CD4-positive, CD25-positive, alpha-beta regulatory T cell (primary cell): Measurements from ENCODE around the gene CFAP99. TPM values are rescaled to one million over a fixed set of nuclear protein-coding genes. Genes with fewer than 3 reads are reported as not detected.

ENCODE experiments used
- ATAC-seq, 2 donors: fragments of 150-1000 bp; cut with Tn5 transposase; one replicate each; pipeline ENCODE4 v1.10.0; 2021; ENCODE audit warnings: low read depth in 2 of 2, moderate number of reproducible peaks in 2 of 2, moderate library complexity in 1 of 2
- DNase-seq, 3 donors: peaks; one replicate each; pipeline versions ENCODE4 v3.0.0 to v3.0.0-alpha.2; 2012 to 2022; ENCODE audit warnings: mixed read lengths in 1 of 3
- H3K27ac ChIP-seq: one replicate; pipeline ENCODE4 v1.7.0; 2013; ENCODE audit warnings: mild to moderate bottlenecking, low read length; ENCODE audit not compliant: insufficient read depth, poor library complexity, severe bottlenecking
- H3K27me3 ChIP-seq: one replicate; pipeline ENCODE4 v1.7.0; 2013; ENCODE audit warnings: low read length; ENCODE audit not compliant: control insufficient read depth, insufficient read depth
- H3K36me3 ChIP-seq: one replicate; pipeline ENCODE4 v1.7.0; 2013; ENCODE audit warnings: mild to moderate bottlenecking, low read length, moderate library complexity; ENCODE audit not compliant: control insufficient read depth, insufficient read depth
- H3K4me1 ChIP-seq: 2 replicates; pipeline ENCODE4 v1.7.0; 2013; ENCODE audit warnings: mild to moderate bottlenecking, low read length; ENCODE audit not compliant: insufficient read depth, control insufficient read depth, poor library complexity, severe bottlenecking
- H3K4me3 ChIP-seq: one replicate; pipeline ENCODE4 v1.7.0; 2013; ENCODE audit warnings: low read depth, mild to moderate bottlenecking, low read length, moderate library complexity
- H3K9me3 ChIP-seq, 2 experiments: 1 replicate in 1 of 2; 2 replicates in 1 of 2; pipeline ENCODE4 v1.7.0; 2013; ENCODE audit warnings: low read length in 2 of 2, mild to moderate bottlenecking in 1 of 2, moderate library complexity in 1 of 2; ENCODE audit not compliant: control insufficient read depth in 2 of 2
- H3K27ac Mint-ChIP-seq, 3 donors: one replicate each; pipeline ENCODE4 v1.8.0; 2020 to 2022; ENCODE audit warnings: mild to moderate bottlenecking in 3 of 3, mixed read lengths in 3 of 3, moderate library complexity in 2 of 3
- H3K27me3 Mint-ChIP-seq: one replicate; pipeline ENCODE4 v1.8.0; 2022; ENCODE audit warnings: mild to moderate bottlenecking, mixed read lengths
- H3K36me3 Mint-ChIP-seq: one replicate; pipeline ENCODE4 v1.8.0; 2020; ENCODE audit warnings: mixed read lengths
- H3K4me1 Mint-ChIP-seq, 4 donors: one replicate each; pipeline ENCODE4 v1.8.0; 2020 to 2022; ENCODE audit warnings: mixed read lengths in 4 of 4, mild to moderate bottlenecking in 1 of 4
- H3K4me3 Mint-ChIP-seq, 4 donors: one replicate each; pipeline ENCODE4 v1.8.0; 2020 to 2022; ENCODE audit warnings: mild to moderate bottlenecking in 4 of 4, mixed read lengths in 4 of 4, moderate library complexity in 3 of 4
- H3K9me3 Mint-ChIP-seq, 7 donors: one replicate each; pipeline ENCODE4 v1.8.0; 2020 to 2022; ENCODE audit warnings: mixed read lengths in 7 of 7, mild to moderate bottlenecking in 3 of 7, moderate library complexity in 2 of 7
- polyA plus RNA-seq, 4 donors: library from polyadenylated mRNA; unstranded; fragments of 300-500 nt; fragmentation: Illumina TruSeq; gene quantifications; one replicate each; pipeline ENCODE4 v1.2.3, GENCODE V29; 2021
- total RNA-seq: library from RNA; stranded (reverse); gene quantifications from one replicate; pipeline ENCODE4 v1.2.3, GENCODE V29; 2022

CFAP99 gene
- total and polyA plus RNA-seq, 5 donors from 2014 or later, result 0.20 TPM; not detected in 4

DNA sequence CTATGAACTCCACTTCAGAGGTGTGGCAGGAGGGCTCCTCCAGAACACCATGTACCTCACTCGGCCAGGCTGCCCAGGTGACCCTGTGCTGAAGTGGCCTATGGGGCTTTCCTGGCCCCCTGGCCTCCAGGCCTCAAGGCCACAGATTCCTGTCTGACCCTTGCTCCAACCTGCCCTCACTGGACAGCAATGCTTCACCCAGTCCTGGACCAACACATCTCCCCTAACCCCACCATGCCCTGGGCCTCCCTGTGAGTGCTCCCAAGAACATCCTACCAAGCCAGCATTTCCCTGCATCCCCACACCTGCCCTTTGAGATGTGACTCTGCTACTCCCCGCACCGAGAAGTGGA is 10.8 kb upstream of the CFAP99 start:
- Histone ChIP-seq H3K4me3 (no peak overlapping the region), H3K27ac (no peak overlapping the region), H3K4me1 (peaks cover 51% of the 10 kb centered on the region), H3K36me3 (peaks cover 2% of the 10 kb centered on the region), H3K27me3 (no peaks in the 10 kb centered on the region), H3K9me3 (no peaks in the 10 kb centered on the region)
- no peak overlapping the region for H3K4me3 Mint-ChIP-seq
- DNase-seq (no peak), ATAC-seq (no peak)
- H3K9me3 Mint-ChIP-seq, result no peaks in the 10 kb centered on the region
- no peaks in the 10 kb centered on the region for H3K36me3 Mint-ChIP-seq
- no peaks in the 10 kb centered on the region for H3K27me3 Mint-ChIP-seq
- H3K27ac Mint-ChIP-seq, result peak overlapping the region in 2 of 3 donors; percentile 80 to 84
- H3K4me1 Mint-ChIP-seq, result peaks cover 17 to 64% (median 35%) of the 10 kb centered on the region in 4 donors

GRCh38 chr4:2408401-2408958 is 10.3 kb upstream of the CFAP99 start:
- DNase-seq (peak in 1 of 3 donors; percentile 32), ATAC-seq (no peak)
- H3K27ac ChIP-seq, result no peak overlapping the region
- Mint-ChIP-seq H3K27me3 (peaks cover 2% of the 10 kb centered on the region), H3K4me1 (peaks cover 18 to 65% (median 39%) of the 10 kb centered on the region in 4 donors), H3K27ac (peak overlapping the region; percentile 48 to 84 (median 80)), H3K9me3 (no peaks in the 10 kb centered on the region), H3K4me3 (no peak overlapping the region), H3K36me3 (no peaks in the 10 kb centered on the region)
- no peaks in the 10 kb centered on the region for H3K9me3 ChIP-seq
- peaks cover 2% of the 10 kb centered on the region for H3K36me3 ChIP-seq
- no peak overlapping the region for H3K4me3 ChIP-seq
- no peaks in the 10 kb centered on the region for H3K27me3 ChIP-seq
- peaks cover 51% of the 10 kb centered on the region for H3K4me1 ChIP-seq

DNA sequence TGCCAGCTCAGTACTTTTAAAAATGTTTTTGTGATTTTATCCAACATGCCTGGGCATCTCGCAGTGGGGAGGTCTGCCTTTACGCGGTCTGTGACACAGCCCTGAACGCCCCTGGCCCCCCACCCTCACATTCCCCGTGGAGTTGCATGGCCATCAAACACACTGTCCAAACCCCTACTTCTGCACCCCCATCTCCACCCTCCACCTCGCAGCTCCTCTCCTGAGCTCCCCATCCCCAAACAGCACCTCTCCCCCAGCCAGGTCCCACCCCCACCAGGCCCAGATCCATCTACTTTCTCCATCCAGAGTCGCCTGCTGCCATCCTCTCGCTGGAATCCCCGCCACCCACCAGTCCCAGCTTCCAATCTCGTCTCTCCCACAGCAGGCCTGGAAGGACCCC is 9.8 kb upstream of the CFAP99 start:
- no peak overlapping the region for H3K4me3 ChIP-seq
- peaks cover 2% of the 10 kb centered on the region for H3K36me3 ChIP-seq
- ATAC-seq, result no peak
- no peaks in the 10 kb centered on the region for H3K27me3 ChIP-seq
- no peaks in the 10 kb centered on the region for H3K9me3 ChIP-seq
- no peaks in the 10 kb centered on the region for H3K9me3 Mint-ChIP-seq
- no peak for DNase-seq
- H3K4me3 Mint-ChIP-seq, result peak overlapping the region in 1 of 4 donors; percentile 61
- peaks cover 7% of the 10 kb centered on the region for H3K27me3 Mint-ChIP-seq
- peaks cover 18 to 70% (median 44%) of the 10 kb centered on the region in 4 donors for H3K4me1 Mint-ChIP-seq
- peaks cover 56% of the 10 kb centered on the region for H3K4me1 ChIP-seq
- H3K27ac ChIP-seq, result no peak overlapping the region
- peak overlapping the region in 2 of 3 donors; percentile 69 to 80 for H3K27ac Mint-ChIP-seq
- H3K36me3 Mint-ChIP-seq, result no peaks in the 10 kb centered on the region

DNA sequence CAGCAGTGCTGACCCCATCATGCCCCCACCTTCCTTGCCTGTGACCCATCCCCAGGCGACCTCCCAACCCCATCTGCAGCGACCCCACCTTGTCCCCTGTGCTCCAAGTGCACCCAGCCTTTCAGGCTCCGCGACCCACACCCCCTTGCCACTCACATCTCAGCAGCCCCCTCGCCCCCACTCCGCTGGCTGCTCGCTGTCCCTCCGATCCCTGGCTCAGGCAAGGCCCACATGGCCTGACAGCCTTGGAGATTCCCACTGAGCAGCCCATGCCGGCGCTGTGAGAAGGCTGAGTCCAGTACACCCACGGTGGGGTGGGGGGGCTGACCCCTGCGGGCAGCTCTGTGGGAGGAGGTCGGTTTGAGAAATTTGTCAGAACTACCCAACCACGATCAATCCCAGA is 9.4 kb upstream of the CFAP99 start:
- Histone ChIP-seq H3K4me1 (peaks cover 60% of the 10 kb centered on the region), H3K9me3 (no peaks in the 10 kb centered on the region), H3K4me3 (no peak overlapping the region), H3K27ac (no peak overlapping the region), H3K36me3 (peaks cover 2% of the 10 kb centered on the region), H3K27me3 (no peaks in the 10 kb centered on the region)
- H3K27ac Mint-ChIP-seq, result peak overlapping the region in 1 of 3 donors; percentile 80
- no peaks in the 10 kb centered on the region for H3K9me3 Mint-ChIP-seq
- H3K27me3 Mint-ChIP-seq, result peaks cover 7% of the 10 kb centered on the region
- no peak for ATAC-seq
- H3K4me1 Mint-ChIP-seq, result peaks cover 15 to 72% (median 47%) of the 10 kb centered on the region in 4 donors
- peak overlapping the region in 1 of 4 donors; percentile 61 for H3K4me3 Mint-ChIP-seq
- no peaks in the 10 kb centered on the region for H3K36me3 Mint-ChIP-seq
- DNase-seq, result no peak

DNA sequence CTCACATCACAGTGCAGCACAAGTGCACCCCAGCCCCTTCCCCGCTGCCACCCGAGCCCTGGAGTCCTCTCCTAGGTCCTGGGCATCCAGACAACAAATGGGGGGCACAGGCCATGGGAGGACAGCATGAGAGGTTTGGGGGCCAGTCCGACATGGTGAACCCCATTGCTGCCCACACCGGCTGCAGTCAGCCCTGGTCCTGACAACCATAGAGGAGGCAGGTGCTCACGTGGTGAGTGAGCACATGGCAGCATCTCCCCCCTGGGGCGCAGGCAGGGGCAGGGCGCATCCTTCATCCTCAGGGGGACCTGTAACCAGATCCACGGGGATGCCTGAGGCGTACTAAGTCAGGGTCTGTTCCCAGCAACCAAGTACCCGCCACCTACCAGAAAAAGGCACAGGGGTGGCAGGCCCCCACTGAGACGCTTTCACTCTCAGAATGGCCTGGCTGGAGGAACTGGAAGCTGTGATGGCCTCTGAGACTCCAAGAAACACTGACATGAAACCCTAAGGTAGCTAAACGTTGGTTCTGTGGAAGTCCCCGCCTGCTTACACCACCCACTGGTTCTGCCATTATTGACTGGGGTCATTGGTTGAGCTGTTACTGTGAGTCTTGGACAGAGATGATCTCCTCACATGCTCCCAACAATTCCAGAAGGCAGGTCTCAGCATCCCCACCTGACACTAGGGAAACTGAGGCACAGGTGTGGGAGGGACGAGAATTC is 6.8 kb upstream of the CFAP99 start:
- peaks cover 80% of the 10 kb centered on the region for H3K4me1 ChIP-seq
- Mint-ChIP-seq H3K27me3 (peaks cover 12% of the 10 kb centered on the region), H3K36me3 (no peaks in the 10 kb centered on the region), H3K9me3 (no peaks in the 10 kb centered on the region), H3K4me3 (peak overlapping the region; percentile 83 to 88 (median 87)), H3K4me1 (peaks cover 9 to 88% (median 62%) of the 10 kb centered on the region in 4 donors), H3K27ac (peak overlapping the region; percentile 98 to 99 (median 98))
- DNase-seq (no peak), ATAC-seq (no peak)
- no peaks in the 10 kb centered on the region for H3K27me3 ChIP-seq
- H3K9me3 ChIP-seq, result no peaks in the 10 kb centered on the region
- no peaks in the 10 kb centered on the region for H3K36me3 ChIP-seq
- H3K4me3 ChIP-seq, result peak overlapping the region; percentile 79
- H3K27ac ChIP-seq, result peak overlapping the region; percentile 93

DNA sequence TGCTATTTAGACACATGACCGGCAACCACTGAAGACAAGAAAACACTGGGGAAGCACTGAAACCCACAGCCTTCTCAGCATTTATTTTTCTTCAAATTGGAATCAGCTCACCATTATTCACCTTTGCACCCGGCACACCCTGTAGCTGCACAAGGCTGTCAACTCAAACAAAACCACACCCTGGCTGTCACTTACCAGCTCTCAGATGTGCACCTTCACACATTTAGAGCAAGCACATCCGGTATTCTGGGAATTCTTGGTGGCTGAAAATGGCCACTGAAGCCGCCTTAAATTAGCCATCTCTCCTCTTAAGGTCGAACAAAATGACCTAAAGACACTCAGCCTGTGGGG is 6.2 kb upstream of the CFAP99 start:
- Histone ChIP-seq H3K36me3 (no peaks in the 10 kb centered on the region), H3K27ac (peak overlapping the region; percentile 93), H3K9me3 (no peaks in the 10 kb centered on the region), H3K4me3 (peak overlapping the region; percentile 79), H3K4me1 (peaks cover 83% of the 10 kb centered on the region), H3K27me3 (no peaks in the 10 kb centered on the region)
- H3K9me3 Mint-ChIP-seq, result no peaks in the 10 kb centered on the region
- peak overlapping the region; percentile 98 to 99 (median 98) for H3K27ac Mint-ChIP-seq
- no peaks in the 10 kb centered on the region for H3K36me3 Mint-ChIP-seq
- H3K27me3 Mint-ChIP-seq, result peaks cover 12% of the 10 kb centered on the region
- DNase-seq, result peak; percentile 37 to 95 (median 80)
- peak; percentile 66 to 68 for ATAC-seq
- H3K4me3 Mint-ChIP-seq, result peak overlapping the region; percentile 83 to 88 (median 87)
- peaks cover 9 to 86% (median 59%) of the 10 kb centered on the region in 4 donors for H3K4me1 Mint-ChIP-seq

- H3K36me3 Mint-ChIP-seq, result no peaks in the 10 kb centered on the region
- H3K27ac Mint-ChIP-seq, result peak overlapping the region; percentile 98 to 99 (median 98)
- no peaks in the 10 kb centered on the region for H3K9me3 Mint-ChIP-seq
- H3K4me1 Mint-ChIP-seq, result peaks cover 9 to 85% (median 54%) of the 10 kb centered on the region in 4 donors
- peaks cover 12% of the 10 kb centered on the region for H3K27me3 Mint-ChIP-seq
- peak overlapping the region; percentile 79 for H3K4me3 ChIP-seq
- H3K4me1 ChIP-seq, result peaks cover 87% of the 10 kb centered on the region
- H3K9me3 ChIP-seq, result no peaks in the 10 kb centered on the region
- peak overlapping the region; percentile 83 to 88 (median 87) for H3K4me3 Mint-ChIP-seq
- H3K27me3 ChIP-seq, result no peaks in the 10 kb centered on the region
- peak overlapping the region; percentile 93 for H3K27ac ChIP-seq
- ATAC-seq (peak; percentile 81 to 84), DNase-seq (peak; percentile 87 to 98 (median 93))
- no peaks in the 10 kb centered on the region for H3K36me3 ChIP-seq
Observed at GRCh38 chr4:2412885-2413716, 5.7 kb upstream of the CFAP99 start.
